T-helper 1 cell treated with Interleukin-12 subunit alpha and Interleukin-12 subunit beta and Interleukin-4 antibody, amounts not matched to agents 30 μg/mL and 1 μg/mL, for 36 hours (primary cell): ENCODE results near the gene PCDHGC5.

Experiments
- H3K27ac Mint-ChIP-seq: one replicate; pipeline ENCODE4 v1.8.0; 2021; ENCODE audit warnings: mild to moderate bottlenecking, mixed read lengths
- H3K27me3 Mint-ChIP-seq: one replicate; pipeline ENCODE4 v1.8.0; 2021; ENCODE audit warnings: low read depth, mixed read lengths
- H3K36me3 Mint-ChIP-seq: one replicate; pipeline ENCODE4 v1.8.0; 2021; ENCODE audit warnings: low read depth, mixed read lengths
- H3K4me1 Mint-ChIP-seq: one replicate; pipeline ENCODE4 v1.8.0; 2021; ENCODE audit warnings: low read depth, mixed read lengths
- H3K4me3 Mint-ChIP-seq: one replicate; pipeline ENCODE4 v1.8.0; 2021; ENCODE audit warnings: mild to moderate bottlenecking, moderate library complexity, mixed read lengths
- H3K9me3 Mint-ChIP-seq: one replicate; pipeline ENCODE4 v1.8.0; 2021; ENCODE audit warnings: mixed read lengths

The PCDHGC5 gene

DNA sequence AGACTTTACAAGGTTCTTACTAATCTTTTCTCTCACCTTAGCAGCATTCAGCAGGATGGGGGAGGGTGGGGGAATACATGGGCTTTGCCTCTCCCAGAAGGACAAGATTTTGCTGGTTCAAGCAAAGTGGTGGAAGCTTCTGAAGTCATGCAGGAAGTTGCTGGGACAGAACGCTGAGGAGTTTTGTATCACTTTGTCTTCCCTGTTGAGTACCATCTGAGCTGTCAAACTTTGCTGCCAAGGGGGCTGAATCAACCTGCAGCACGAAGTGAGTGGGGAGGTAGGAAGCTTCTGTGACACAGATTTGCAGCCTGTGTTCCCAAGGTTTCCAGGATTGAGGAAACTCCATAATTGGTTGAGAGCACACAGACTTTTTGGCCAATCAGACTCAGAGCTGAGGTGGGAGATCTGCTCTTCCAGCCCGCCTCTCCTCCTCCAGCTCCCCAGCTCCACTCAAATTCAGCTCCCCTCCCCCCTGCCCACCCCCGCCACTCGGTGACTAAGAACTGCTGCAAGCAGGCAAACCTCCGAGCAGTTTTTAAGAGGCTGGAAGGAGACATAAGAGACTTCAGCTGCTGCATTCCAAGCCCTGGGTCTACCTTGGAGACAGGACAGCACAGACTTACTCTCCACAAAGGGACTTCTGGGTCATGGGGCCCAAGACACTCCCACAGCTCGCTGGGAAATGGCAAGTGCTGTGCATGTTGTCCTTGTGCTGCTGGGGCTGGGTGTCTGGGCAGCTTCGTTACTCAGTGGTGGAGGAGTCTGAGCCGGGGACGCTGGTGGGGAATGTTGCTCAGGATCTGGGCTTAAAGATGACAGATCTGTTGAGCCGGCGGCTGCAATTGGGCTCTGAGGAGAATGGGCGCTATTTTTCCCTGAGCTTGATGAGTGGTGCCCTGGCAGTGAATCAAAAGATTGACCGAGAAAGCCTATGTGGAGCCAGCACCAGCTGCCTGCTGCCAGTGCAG is at the start of gene PCDHGC5:
PCDHGC5 (plus strand) TSS at position 491 of the 971 bp plus-strand sequence; CDS start at position 651, 160 bp downstream.
- Mint-ChIP-seq H3K36me3 (no peaks in the 10 kb centered on the region), H3K9me3 (no peaks in the 10 kb centered on the region), H3K4me3 (no peak within 1 kb of the TSS), H3K27ac (no peak within 1 kb of the TSS), H3K4me1 (peaks cover 6% of the 10 kb centered on the region), H3K27me3 (peaks cover 73% of the 10 kb centered on the region)

DNA sequence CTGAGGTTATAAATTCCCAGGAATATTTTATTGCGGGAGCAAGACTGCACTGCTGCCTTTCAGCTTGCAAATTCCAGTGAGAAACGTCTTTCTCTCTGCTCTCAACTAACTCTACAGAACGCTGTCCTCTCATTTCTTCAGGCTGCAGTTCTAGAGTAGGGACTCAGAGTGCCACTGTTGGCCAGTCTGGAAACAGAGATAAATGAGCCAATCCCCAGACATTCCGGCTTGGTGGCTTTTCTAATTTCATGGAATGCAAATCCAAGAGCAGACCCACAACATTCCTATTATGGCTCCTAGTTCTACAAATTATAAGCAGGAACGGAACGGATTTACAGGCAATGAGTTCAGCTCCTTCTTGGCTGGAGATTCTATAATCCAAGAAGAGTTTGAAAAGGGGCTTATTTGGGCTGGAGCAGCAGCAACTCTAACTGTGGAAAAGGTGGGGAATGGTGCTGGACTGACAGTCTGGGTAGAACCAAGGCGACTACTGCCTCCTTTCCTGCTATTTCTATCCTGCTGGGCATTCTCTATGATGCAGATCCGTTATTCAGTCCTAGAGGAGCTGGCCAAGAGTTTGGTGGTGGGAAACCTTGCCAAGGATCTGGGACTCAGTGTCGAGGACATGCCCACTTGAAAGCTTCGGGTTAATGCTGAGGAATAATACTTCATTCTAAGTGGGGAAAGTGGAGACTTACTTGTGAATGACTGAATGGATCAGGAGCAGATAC is 49.3 kb upstream of the PCDHGC5 start:
- Mint-ChIP-seq H3K27ac (no peak overlapping the region), H3K9me3 (no peaks in the 10 kb centered on the region), H3K27me3 (peaks cover 4% of the 10 kb centered on the region), H3K36me3 (no peaks in the 10 kb centered on the region), H3K4me3 (no peak overlapping the region), H3K4me1 (no peaks in the 10 kb centered on the region)

DNA sequence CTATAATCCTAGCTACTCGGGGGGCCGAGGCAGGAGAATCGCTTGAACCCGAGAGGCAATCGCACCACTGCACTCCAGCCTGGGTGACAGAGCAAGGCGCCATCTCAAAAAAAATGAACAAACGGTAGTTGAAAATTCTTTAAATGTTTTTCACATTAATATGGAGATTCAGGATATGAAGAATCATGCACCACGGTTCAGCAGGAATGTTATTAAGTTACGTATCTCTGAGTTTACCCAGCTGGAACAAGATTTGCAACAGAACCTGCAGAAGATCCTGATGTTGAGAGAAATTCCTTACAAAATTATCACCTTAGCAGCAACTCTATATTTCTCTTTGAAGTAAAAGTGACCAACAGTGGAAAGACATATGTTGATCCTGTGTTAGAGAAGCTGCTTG is 48.5 kb upstream of the PCDHGC5 start:
- no peaks in the 10 kb centered on the region for H3K9me3 Mint-ChIP-seq
- no peaks in the 10 kb centered on the region for H3K36me3 Mint-ChIP-seq
- no peaks in the 10 kb centered on the region for H3K4me1 Mint-ChIP-seq
- peaks cover 4% of the 10 kb centered on the region for H3K27me3 Mint-ChIP-seq
- H3K27ac Mint-ChIP-seq = no peak overlapping the region
- no peak overlapping the region for H3K4me3 Mint-ChIP-seq

DNA sequence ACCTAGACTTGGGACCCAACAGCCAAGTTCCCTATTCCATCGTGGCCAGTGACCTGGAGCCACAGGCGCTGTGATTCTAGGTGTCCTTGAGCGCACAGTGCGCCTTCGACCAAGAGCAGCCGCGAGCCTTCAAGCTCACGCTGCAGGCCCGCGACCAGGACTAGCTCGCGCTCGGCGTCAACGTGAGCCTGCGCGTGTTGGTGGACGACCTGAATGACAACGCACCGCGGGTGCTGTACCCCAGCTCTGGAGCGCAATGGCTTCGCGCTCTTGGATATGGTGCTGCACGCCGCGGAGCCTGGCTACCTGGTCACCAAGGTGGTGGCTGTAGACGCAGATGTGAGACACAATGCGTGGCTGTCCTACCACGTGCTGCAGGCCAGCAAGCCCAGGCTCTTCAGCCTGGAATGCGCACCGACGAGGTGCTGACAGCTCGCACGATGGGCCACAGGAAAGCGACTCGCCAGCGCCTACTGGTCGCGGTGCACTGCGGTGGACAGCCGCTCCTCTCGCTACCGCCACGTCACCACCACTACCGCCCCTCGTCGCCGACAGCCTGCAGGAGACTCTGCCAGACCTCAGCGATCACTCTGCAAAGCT is 47.2 kb upstream of the PCDHGC5 start:
- Mint-ChIP-seq H3K27me3 (peaks cover under 1% of the 10 kb centered on the region), H3K4me3 (no peak overlapping the region), H3K27ac (no peak overlapping the region), H3K4me1 (no peaks in the 10 kb centered on the region), H3K36me3 (no peaks in the 10 kb centered on the region), H3K9me3 (no peaks in the 10 kb centered on the region)

DNA sequence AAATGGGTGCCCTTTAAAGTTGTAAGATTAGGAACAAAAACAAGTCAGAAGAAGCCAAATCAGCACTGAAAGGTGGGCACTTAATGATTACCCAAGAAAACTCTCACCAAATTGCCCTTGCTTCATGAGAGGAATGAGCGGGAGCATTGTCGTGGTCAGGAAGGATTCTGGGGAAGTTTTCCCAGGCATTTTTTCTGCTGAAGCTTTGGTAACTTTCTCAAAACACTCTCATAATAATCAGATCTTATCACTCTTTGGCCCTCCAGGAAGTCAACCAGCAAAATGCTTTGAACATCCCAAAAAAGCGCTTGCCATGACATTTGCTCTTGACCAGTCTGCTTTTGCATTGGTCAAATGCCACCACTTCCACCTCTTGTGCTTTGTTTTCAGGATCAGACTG is 23.5 kb upstream of the PCDHGC5 start:
- Mint-ChIP-seq H3K4me3 (no peak overlapping the region), H3K27ac (no peak overlapping the region), H3K9me3 (no peaks in the 10 kb centered on the region), H3K4me1 (no peaks in the 10 kb centered on the region), H3K27me3 (peaks cover 10% of the 10 kb centered on the region), H3K36me3 (no peaks in the 10 kb centered on the region)

DNA sequence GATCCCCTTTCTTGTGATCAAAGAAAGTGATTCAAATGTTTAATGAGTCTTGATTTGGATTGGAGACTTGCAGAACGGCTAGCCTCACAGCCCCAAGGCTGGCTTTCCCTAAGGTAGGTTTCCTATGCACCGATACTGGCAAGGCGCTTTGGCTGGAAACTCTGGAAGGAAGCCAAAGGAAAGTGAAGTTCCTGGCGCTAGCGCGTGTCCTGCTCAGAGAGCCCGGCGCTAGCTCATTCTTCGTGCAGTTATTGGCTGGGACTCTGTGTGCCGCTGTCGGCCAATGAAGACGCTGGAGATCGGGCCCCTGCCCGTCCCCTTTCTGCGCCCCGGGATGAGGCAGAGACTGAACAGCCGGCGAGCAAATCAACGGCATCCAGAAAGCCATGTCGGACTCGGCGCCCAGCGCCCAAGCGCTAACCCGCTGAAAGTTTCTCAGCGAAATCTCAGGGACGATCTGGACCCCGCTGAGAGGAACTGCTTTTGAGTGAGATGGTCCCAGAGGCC is 13.2 kb upstream of the PCDHGC5 start, which contains the start of gene PCDHGC3:
PCDHGC3 (plus strand) TSS at position 342 of the 507 bp plus-strand sequence; CDS start at position 493, 151 bp downstream.
- H3K9me3 Mint-ChIP-seq = no peaks in the 10 kb centered on the region
- no peak within 1 kb of the TSS for H3K27ac Mint-ChIP-seq
- H3K4me3 Mint-ChIP-seq = peak within 1 kb of the TSS; percentile 86
- H3K27me3 Mint-ChIP-seq = peaks cover 69% of the 10 kb centered on the region
- H3K36me3 Mint-ChIP-seq = no peaks in the 10 kb centered on the region
- peaks cover 14% of the 10 kb centered on the region for H3K4me1 Mint-ChIP-seq

DNA sequence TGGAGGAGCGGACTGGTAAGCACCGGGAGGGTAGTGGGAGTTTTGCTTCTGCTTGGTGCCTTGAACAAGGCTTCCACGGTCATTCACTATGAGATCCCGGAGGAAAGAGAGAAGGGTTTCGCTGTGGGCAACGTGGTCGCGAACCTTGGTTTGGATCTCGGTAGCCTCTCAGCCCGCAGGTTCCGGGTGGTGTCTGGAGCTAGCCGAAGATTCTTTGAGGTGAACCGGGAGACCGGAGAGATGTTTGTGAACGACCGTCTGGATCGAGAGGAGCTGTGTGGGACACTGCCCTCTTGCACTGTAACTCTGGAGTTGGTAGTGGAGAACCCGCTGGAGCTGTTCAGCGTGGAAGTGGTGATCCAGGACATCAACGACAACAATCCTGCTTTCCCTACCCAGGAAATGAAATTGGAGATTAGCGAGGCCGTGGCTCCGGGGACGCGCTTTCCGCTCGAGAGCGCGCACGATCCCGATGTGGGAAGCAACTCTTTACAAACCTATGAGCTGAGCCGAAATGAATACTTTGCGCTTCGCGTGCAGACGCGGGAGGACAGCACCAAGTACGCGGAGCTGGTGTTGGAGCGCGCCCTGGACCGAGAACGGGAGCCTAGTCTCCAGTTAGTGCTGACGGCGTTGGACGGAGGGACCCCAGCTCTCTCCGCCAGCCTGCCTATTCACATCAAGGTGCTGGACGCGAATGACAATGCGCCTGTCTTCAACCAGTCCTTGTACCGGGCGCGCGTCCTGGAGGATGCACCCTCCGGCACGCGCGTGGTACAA is 12.6 kb upstream of the PCDHGC5 start:
- H3K9me3 Mint-ChIP-seq = no peaks in the 10 kb centered on the region
- peak overlapping the region; percentile 86 for H3K4me3 Mint-ChIP-seq
- H3K27ac Mint-ChIP-seq = no peak overlapping the region
- H3K4me1 Mint-ChIP-seq = peaks cover 14% of the 10 kb centered on the region
- H3K36me3 Mint-ChIP-seq = no peaks in the 10 kb centered on the region
- peaks cover 75% of the 10 kb centered on the region for H3K27me3 Mint-ChIP-seq

DNA sequence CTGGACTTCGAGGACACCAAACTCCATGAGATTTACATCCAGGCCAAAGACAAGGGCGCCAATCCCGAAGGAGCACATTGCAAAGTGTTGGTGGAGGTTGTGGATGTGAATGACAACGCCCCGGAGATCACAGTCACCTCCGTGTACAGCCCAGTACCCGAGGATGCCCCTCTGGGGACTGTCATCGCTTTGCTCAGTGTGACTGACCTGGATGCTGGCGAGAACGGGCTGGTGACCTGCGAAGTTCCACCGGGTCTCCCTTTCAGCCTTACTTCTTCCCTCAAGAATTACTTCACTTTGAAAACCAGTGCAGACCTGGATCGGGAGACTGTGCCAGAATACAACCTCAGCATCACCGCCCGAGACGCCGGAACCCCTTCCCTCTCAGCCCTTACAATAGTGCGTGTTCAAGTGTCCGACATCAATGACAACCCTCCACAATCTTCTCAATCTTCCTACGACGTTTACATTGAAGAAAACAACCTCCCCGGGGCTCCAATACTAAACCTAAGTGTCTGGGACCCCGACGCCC is 11.8 kb upstream of the PCDHGC5 start:
- Mint-ChIP-seq H3K27ac (no peak overlapping the region), H3K36me3 (no peaks in the 10 kb centered on the region), H3K9me3 (no peaks in the 10 kb centered on the region), H3K4me3 (peak overlapping the region; percentile 86), H3K27me3 (peaks cover 76% of the 10 kb centered on the region), H3K4me1 (peaks cover 14% of the 10 kb centered on the region)

DNA sequence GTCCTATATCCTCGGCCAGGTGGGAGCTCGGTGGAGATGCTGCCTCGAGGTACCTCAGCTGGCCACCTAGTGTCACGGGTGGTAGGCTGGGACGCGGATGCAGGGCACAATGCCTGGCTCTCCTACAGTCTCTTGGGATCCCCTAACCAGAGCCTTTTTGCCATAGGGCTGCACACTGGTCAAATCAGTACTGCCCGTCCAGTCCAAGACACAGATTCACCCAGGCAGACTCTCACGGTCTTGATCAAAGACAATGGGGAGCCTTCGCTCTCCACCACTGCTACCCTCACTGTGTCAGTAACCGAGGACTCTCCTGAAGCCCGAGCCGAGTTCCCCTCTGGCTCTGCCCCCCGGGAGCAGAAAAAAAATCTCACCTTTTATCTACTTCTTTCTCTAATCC is 11.1 kb upstream of the PCDHGC5 start:
- H3K4me3 Mint-ChIP-seq = no peak overlapping the region
- H3K4me1 Mint-ChIP-seq = peaks cover 14% of the 10 kb centered on the region
- H3K36me3 Mint-ChIP-seq = no peaks in the 10 kb centered on the region
- no peak overlapping the region for H3K27ac Mint-ChIP-seq
- peaks cover 79% of the 10 kb centered on the region for H3K27me3 Mint-ChIP-seq
- H3K9me3 Mint-ChIP-seq = no peaks in the 10 kb centered on the region

DNA sequence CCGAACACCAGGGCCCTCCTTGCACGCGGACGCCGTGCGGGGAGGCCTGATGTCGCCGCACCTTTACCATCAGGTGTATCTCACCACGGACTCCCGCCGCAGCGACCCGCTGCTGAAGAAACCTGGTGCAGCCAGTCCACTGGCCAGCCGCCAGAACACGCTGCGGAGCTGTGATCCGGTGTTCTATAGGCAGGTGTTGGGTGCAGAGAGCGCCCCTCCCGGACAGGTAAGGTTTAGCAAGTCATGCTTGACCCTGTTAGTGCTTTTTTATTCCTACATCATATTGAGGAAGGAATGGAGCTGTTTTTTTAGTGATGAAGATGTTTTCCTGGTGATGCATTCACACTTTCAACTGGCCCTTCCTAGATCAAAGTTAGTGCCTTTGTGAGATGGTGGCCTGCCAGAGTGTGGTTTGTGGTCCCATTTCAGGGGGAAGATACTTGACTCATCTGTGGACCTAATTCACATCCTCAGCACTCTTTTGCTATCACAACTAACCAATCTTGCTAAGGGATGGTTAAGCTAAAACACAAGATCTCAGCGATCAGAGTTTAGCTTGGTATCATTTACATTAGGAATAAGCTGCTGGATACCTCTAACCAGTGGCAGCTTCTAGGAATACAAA is 10.4 kb upstream of the PCDHGC5 start:
- Mint-ChIP-seq H3K36me3 (no peaks in the 10 kb centered on the region), H3K4me1 (peaks cover 14% of the 10 kb centered on the region), H3K27ac (no peak overlapping the region), H3K27me3 (peaks cover 81% of the 10 kb centered on the region), H3K9me3 (no peaks in the 10 kb centered on the region), H3K4me3 (no peak overlapping the region)

DNA sequence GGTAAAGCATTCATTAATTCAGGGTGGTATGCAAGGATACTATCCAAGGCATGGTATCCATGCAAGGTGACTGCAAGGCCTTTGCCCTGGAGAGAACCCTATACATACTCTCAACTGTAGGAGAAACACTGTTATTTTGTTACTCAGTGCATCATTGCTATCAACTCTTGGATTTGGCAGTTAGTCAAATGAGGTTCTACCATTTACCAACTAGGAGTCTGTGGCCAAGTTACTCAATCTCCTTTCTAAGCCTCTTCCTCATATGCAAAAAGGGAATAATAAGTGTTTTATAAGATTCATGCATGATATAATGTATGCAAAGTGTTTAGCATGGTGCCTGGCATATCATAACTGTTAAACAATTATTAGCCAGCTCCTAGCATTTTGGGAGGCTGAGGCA is 9.1 kb upstream of the PCDHGC5 start:
- Mint-ChIP-seq H3K4me3 (no peak overlapping the region), H3K9me3 (no peaks in the 10 kb centered on the region), H3K4me1 (peaks cover 16% of the 10 kb centered on the region), H3K36me3 (no peaks in the 10 kb centered on the region), H3K27ac (no peak overlapping the region), H3K27me3 (peaks cover 83% of the 10 kb centered on the region)

DNA sequence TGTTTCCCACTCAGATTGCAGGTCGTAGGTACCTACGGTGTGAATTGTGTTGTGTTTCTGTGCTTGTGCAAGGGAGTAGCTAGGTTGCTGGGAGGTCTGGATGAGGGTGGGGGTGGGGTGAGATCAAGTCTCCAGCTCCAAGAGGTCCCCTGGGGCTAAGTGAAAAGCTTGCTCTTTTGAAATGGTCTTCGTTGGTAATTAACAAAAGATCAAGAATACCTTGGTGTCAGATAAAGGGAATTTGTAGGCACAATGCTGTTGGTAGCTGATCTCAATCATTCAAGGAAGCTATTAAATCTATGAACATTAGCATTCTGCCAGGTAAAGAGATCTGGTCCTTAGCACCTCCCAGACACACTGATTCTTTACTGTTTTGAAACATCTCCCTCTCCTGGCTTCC is 5.0 kb upstream of the PCDHGC5 start:
- no peaks in the 10 kb centered on the region for H3K9me3 Mint-ChIP-seq
- H3K27ac Mint-ChIP-seq = no peak overlapping the region
- H3K4me3 Mint-ChIP-seq = no peak overlapping the region
- H3K36me3 Mint-ChIP-seq = no peaks in the 10 kb centered on the region
- H3K27me3 Mint-ChIP-seq = peaks cover 76% of the 10 kb centered on the region
- H3K4me1 Mint-ChIP-seq = peaks cover 2% of the 10 kb centered on the region

DNA sequence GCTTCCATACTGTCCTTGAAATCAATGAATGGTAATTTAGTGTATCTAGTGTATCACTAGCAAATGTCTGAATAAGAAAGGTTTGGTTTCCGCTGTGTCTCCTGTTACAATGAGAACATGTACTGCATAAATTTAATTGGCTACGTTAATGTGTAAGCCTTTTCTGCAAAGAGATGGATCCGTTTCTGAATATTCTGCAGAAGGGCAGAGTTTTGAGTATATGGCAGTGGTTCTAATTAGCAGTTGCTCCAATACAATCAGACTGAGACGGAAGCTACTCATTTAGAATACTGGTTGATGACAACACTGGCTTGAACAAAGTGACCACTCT is 4.6 kb upstream of the PCDHGC5 start:
- Mint-ChIP-seq H3K27ac (no peak overlapping the region), H3K4me1 (peaks cover 2% of the 10 kb centered on the region), H3K9me3 (no peaks in the 10 kb centered on the region), H3K27me3 (peaks cover 76% of the 10 kb centered on the region), H3K4me3 (no peak overlapping the region), H3K36me3 (no peaks in the 10 kb centered on the region)
